Ovary (tissue), 9 donors: ENCODE data around the gene DENND1A. TPM values are rescaled to one million over a fixed set of nuclear protein-coding genes. Genes with fewer than 3 reads are reported as not detected.
A peak's percentile ranks its signal among the peaks of the same experiment; 100 is the strongest.

ENCODE experiments used
- DNase-seq, 5 donors: peaks; one replicate each; pipeline ENCODE4 v3.0.0-alpha.2; 2019 to 2020
- H3K27ac ChIP-seq, 2 donors: fragments of 200-600 bp; one replicate each; pipeline versions ENCODE4 v1.5.1 to v1.8.0; 2019 to 2022
- H3K27me3 ChIP-seq: fragments of 200-600 bp; one replicate; pipeline ENCODE4 v1.8.0; 2022
- H3K36me3 ChIP-seq: fragments of 200-600 bp; sonication (generic); one replicate; pipeline ENCODE4 v1.5.1; 2019
- H3K4me1 ChIP-seq: one replicate; pipeline ENCODE4 v1.8.1; 2013; ENCODE audit warnings: mild to moderate bottlenecking, moderate library complexity; ENCODE audit not compliant: insufficient read depth
- H3K4me3 ChIP-seq: fragments of 200-600 bp; sonication (generic); one replicate; pipeline ENCODE4 v1.5.1; 2017
- H3K9me3 ChIP-seq, 2 donors: fragments of 200-600 bp in 1 of 2; sonication (generic) in 1 of 2; one replicate each; pipeline versions ENCODE4 v1.5.1 to v1.8.1; 2013 to 2019; ENCODE audit warnings: mild to moderate bottlenecking in 1 of 2, moderate library complexity in 1 of 2
- CTCF ChIP-seq, 3 donors: fragments of 450-650 bp in 2 of 3; fragments of 200-600 bp in 1 of 3; IDR thresholded peaks; one replicate each; pipeline versions ENCODE4 v1.5.1 to v1.8.0; 2016 to 2022; ENCODE audit warnings: antibody characterized with exemption in 3 of 3, mild to moderate bottlenecking in 1 of 3
- EP300 ChIP-seq: sonication (generic); formaldehyde crosslinking; IDR thresholded peaks from one replicate; pipeline ENCODE4 v1.6.1; 2017; ENCODE audit warnings: antibody characterized with exemption
- POLR2A ChIP-seq: fragments of 450-650 bp; IDR thresholded peaks from one replicate; pipeline ENCODE4 v1.6.1; 2017; ENCODE audit warnings: antibody characterized with exemption, mild to moderate bottlenecking, moderate library complexity
- WGBS, 3 donors: extraction: QIAGEN DNeasy Blood & Tissue Kit in 1 of 3; methylation state at CpG; one replicate each; pipeline versions ENCODE4 v1.1.5 to v1.1.7; 2013 to 2017; 5-methylcytosine and 5-hydroxymethylcytosine counted together
- intact Hi-C, 4 donors: fragments of 100-400 bp; cut with DNase I; formaldehyde crosslinking; loops; one replicate each; pipeline versions ENCODE4 v1.11.0 to v1.15.1; 2022 to 2023
- polyA plus RNA-seq, 2 donors: library from polyadenylated mRNA; stranded (reverse); fragments of 200-250 nt in 1 of 2; fragments of 350-450 nt in 1 of 2; fragmentation: Illumina TruSeq in 1 of 2; extraction: RNeasy Lipid Tissue Mini Kit (QIAGEN cat#74804) in 1 of 2; gene quantifications; one replicate each; pipeline ENCODE4 v1.2.3, GENCODE V29; 2013 to 2014
- total RNA-seq, 7 donors: library from RNA; depleted of rRNA in 2 of 7; stranded (reverse); fragments of >200 nt in 2 of 7; fragmentation: NEBNext Ultra II Directional in 3 of 7; extraction: Animal tissue kit (Norgen Biotek cat#: 25700) in 3 of 7; gene quantifications; one replicate each; pipeline versions ENCODE4 v1.1.0 to v1.2.4, GENCODE V29; 2016 to 2023
- donor health status: DM: no; HTN: no; CAD: no; lungs with moderate emphysema.
- donor health status: DM: no; HTN: no; CAD: no.
- donor health status: Bipolar disorder and iron deficiency.
- donor health status: DM: yes; HTN: yes; CAD: no.
- donor health status: DM: no; HTN: no; CAD: no.
- donor health status: DM: yes; HTN: yes; CAD: no.

DENND1A gene
- total and polyA plus RNA-seq, 9 donors, result 10.4 to 24.5 (median 17.1) TPM

GRCh38 chr9:123568691-123569688 is 360.9 kb downstream of the DENND1A start:
- Histone ChIP-seq H3K27me3 (no peaks in the 10 kb centered on the region), H3K36me3 (no peaks in the 10 kb centered on the region), H3K4me3 (no peak overlapping the region), H3K4me1 (peaks cover 3% of the 10 kb centered on the region), H3K9me3 (no peaks in the 10 kb centered on the region), H3K27ac (peak overlapping the region in 1 of 2 donors; percentile 1)
- DNase-seq, result peak in 1 of 5 donors; percentile 48
- intact Hi-C loops, result no loop called here
- TF ChIP-seq CTCF (IDR thresholded peaks at IDR 0.05), result no peak
- TF ChIP-seq POLR2A, result no peak
- no peak for TF ChIP-seq EP300
- 16 to 20% (median 17%) methylated on average over 17 of the region's 17 CpGs for WGBS, 3 donors

- WGBS, 3 donors, result 94 to 96% (median 96%) methylated on average over 3 of the region's 3 CpGs
- intact Hi-C loops, result no loop called here
- no peaks in the 10 kb centered on the region for H3K36me3 ChIP-seq
These were observed 362.9 kb downstream of the DENND1A start for GRCh38 chr9:123567013-123567412.

GRCh38 chr9:123564652-123565051 is 365.3 kb downstream of the DENND1A start:
- no peak for TF ChIP-seq POLR2A
- no peak for TF ChIP-seq EP300
- no peak for TF ChIP-seq CTCF (IDR thresholded peaks at IDR 0.05)
- WGBS, 3 donors, result 94 to 100% (median 98%) methylated on average over 1 of the region's 1 CpG
- Histone ChIP-seq H3K27me3 (no peaks in the 10 kb centered on the region), H3K4me3 (no peak overlapping the region), H3K27ac (no peak overlapping the region), H3K9me3 (no peaks in the 10 kb centered on the region), H3K4me1 (peaks cover 3% of the 10 kb centered on the region), H3K36me3 (no peaks in the 10 kb centered on the region)
- intact Hi-C loops, result no loop called here
- DNase-seq, result no peak

More at GRCh38 chr9:123567013-123567412, 362.9 kb downstream of the DENND1A start:
- H3K27me3 ChIP-seq, result no peaks in the 10 kb centered on the region
- TF ChIP-seq POLR2A, result no peak
- TF ChIP-seq EP300, result no peak
- TF ChIP-seq CTCF (IDR thresholded peaks at IDR 0.05), result no peak
- H3K9me3 ChIP-seq, result no peaks in the 10 kb centered on the region
- no peak overlapping the region for H3K27ac ChIP-seq
- DNase-seq, result no peak
- H3K4me3 ChIP-seq, result no peak overlapping the region
- peaks cover 3% of the 10 kb centered on the region for H3K4me1 ChIP-seq

GRCh38 chr9:123562844-123563346 is 367.0 kb downstream of the DENND1A start:
- WGBS, 3 donors, result 78 to 89% (median 87%) methylated on average over 6 of the region's 6 CpGs
- Histone ChIP-seq H3K27ac (no peak overlapping the region), H3K9me3 (no peaks in the 10 kb centered on the region), H3K4me1 (no peaks in the 10 kb centered on the region), H3K36me3 (no peaks in the 10 kb centered on the region), H3K4me3 (no peak overlapping the region), H3K27me3 (no peaks in the 10 kb centered on the region)
- intact Hi-C loops, result no loop called here
- TF ChIP-seq CTCF (IDR thresholded peaks at IDR 0.05) (no peak), EP300 (no peak), POLR2A (no peak)
- no peak for DNase-seq
